ENCODE data around the gene KANSL1. TPM values are rescaled to one million over a fixed set of nuclear protein-coding genes. Genes with fewer than 3 reads are reported as not detected.

Gene KANSL1
- total RNA-seq, 4 donors from 2014 or later: 80.3 to 201 (median 146) TPM

DNA sequence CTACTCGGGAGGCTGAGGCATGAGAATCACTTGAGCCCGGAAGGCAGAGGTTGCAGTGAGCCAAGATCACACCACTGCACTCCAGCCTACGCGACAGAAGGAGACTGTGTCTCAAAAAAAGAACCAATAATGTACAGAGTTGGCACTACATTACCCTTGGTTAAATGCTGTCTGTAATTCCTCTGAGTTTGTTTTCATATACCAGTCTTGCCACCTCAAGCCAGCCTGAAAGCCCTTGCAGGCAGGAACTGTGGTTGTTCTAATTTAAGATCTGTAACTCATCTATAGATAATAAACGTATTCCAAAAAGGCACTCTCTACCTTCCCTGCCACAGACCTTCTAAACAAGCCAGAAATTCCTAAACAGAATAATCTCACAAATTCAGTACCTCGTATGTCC lies 4.3 kb upstream of the KANSL1 start:
- Histone ChIP-seq H3K36me3 (no peaks in the 10 kb centered on the region), H3K27ac (no peak overlapping the region), H3K9me3 (no peaks in the 10 kb centered on the region), H3K4me3 (no peak overlapping the region), H3K4me1 (peaks cover 23 to 59% (median 35%) of the 10 kb centered on the region in 4 donors), H3K27me3 (no peaks in the 10 kb centered on the region)
- TF ChIP-seq, protein P1, sequence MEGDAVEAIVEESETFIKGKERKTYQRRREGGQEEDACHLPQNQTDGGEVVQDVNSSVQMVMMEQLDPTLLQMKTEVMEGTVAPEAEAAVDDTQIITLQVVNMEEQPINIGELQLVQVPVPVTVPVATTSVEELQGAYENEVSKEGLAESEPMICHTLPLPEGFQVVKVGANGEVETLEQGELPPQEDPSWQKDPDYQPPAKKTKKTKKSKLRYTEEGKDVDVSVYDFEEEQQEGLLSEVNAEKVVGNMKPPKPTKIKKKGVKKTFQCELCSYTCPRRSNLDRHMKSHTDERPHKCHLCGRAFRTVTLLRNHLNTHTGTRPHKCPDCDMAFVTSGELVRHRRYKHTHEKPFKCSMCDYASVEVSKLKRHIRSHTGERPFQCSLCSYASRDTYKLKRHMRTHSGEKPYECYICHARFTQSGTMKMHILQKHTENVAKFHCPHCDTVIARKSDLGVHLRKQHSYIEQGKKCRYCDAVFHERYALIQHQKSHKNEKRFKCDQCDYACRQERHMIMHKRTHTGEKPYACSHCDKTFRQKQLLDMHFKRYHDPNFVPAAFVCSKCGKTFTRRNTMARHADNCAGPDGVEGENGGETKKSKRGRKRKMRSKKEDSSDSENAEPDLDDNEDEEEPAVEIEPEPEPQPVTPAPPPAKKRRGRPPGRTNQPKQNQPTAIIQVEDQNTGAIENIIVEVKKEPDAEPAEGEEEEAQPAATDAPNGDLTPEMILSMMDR (IDR thresholded peaks at IDR 0.05): no peak
- TF ChIP-seq POLR2AphosphoS5 (IDR thresholded peaks at IDR 0.05) (no peak), EP300 (IDR thresholded peaks at IDR 0.05; ENCODE audit: low read depth) (no peak), POLR2A (IDR thresholded peaks at IDR 0.05) (no peak)
- intact Hi-C loops (cut with DNase I; ENCODE audit: low total_unique reads): no loop called here
- DNase-seq: no peak
- WGBS, 2 donors (ENCODE audit: low coverage in 1 of 2): 86 to 88% methylated on average over 2 to 6 of the region's 6 CpGs
- in situ Hi-C loops (cut with MboI; ENCODE audit: low pct_ligation_motif_present in 1 of 4, low pct_unique_long_range_greater_than_20kb in 1 of 4, low sequenced_read_pairs in 3 of 4): no loop called here

DNA sequence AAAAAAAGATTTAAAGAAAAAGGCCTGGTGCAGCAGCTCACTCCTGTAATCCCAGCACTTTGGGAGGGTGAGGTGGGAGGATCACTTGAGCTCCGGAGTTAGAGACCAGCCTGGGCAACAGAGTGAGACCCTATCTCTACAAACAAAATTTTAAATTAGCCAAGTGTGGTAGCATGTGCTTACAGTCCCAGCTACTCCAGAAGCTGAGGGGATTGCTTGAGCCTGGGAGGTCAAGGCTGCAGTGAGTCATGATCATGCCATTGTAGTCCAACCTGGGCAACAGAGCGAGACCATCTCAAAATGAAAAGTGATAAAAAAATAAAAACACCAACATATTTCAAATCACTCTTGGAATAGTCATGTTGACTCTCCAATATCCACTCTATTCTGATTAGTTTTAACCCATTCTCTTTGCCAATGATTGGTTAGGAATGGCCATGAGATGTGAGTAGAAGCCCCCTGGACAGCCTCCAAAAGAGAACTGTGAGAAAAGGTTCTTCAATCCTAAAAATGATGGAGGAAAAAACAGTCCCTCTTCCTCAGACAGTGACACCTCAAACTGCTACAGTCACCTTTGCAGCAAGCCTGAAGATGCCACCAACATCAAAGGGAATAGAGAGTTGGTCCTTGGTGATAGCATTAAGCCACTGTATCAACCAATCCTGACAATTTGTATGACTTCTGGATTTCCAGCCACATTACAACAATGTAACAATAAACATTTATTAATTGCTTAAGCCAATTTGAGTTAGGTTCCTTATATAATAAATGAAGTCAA lies 2.9 kb upstream of the KANSL1 start:
- H3K4me3 ChIP-seq: no peak overlapping the region
- H3K36me3 ChIP-seq: no peaks in the 10 kb centered on the region
- intact Hi-C loops (cut with DNase I; ENCODE audit: low total_unique reads) (no loop called here), in situ Hi-C loops (cut with MboI; ENCODE audit: low pct_ligation_motif_present in 1 of 4, low pct_unique_long_range_greater_than_20kb in 1 of 4, low sequenced_read_pairs in 3 of 4) (no loop called here)
- peaks cover 17 to 51% (median 25%) of the 10 kb centered on the region in 4 donors for H3K4me1 ChIP-seq
- no peaks in the 10 kb centered on the region for H3K9me3 ChIP-seq
- TF ChIP-seq POLR2AphosphoS5 (IDR thresholded peaks at IDR 0.05) (no peak), EP300 (IDR thresholded peaks at IDR 0.05; ENCODE audit: low read depth) (no peak)
- H3K27me3 ChIP-seq: no peaks in the 10 kb centered on the region
- 99 to 100% methylated on average over 1 to 2 of the region's 2 CpGs for WGBS, 2 donors (ENCODE audit: low coverage in 1 of 2)
- peak overlapping the region in 1 of 4 donors; percentile 100 for H3K27ac ChIP-seq
- no peak for DNase-seq

DNA sequence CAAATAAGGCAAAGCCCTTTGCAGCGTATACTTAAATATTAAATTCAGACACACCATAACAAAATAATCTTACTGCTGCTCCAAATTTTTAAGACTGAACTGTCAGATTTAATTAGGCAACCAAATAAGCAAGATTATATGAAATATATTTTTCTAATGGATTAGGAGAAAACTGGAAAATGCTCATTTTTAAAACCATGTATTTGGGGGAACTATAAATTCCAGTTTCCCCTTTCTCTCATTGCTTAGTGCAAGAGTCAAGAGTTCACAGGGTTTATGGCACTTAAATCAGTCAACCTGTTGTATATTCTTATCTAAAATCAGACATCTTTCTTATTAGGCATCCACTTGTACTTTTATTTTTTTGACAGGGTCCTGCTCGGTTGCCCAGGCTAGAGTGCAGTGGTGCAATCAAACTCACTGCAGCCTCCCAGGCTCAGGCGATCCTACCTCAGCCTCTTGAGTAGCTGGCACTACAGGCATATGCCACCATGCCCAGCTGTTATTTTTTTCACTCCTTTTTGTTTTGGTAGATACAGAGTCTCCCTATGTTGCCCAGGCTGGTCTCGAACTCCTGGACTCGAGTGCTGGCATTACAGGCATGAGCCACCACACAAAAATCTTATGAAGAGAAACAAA lies 2.1 kb upstream of the KANSL1 start:
- no peaks in the 10 kb centered on the region for H3K9me3 ChIP-seq
- H3K27me3 ChIP-seq: no peaks in the 10 kb centered on the region
- 49 to 63% methylated on average over 3 to 5 of the region's 5 CpGs for WGBS, 2 donors (ENCODE audit: low coverage in 1 of 2)
- no peaks in the 10 kb centered on the region for H3K36me3 ChIP-seq
- intact Hi-C loops (cut with DNase I; ENCODE audit: low total_unique reads) (no loop called here), in situ Hi-C loops (cut with MboI; ENCODE audit: low pct_ligation_motif_present in 1 of 4, low pct_unique_long_range_greater_than_20kb in 1 of 4, low sequenced_read_pairs in 3 of 4) (no loop called here)
- DNase-seq: no peak
- peak overlapping the region; percentile 100 for H3K27ac ChIP-seq
- H3K4me1 ChIP-seq: peaks cover 25 to 51% (median 28%) of the 10 kb centered on the region in 4 donors
- TF ChIP-seq POLR2AphosphoS5 (IDR thresholded peaks at IDR 0.05) (no peak), POLR2A (IDR thresholded peaks at IDR 0.05) (no peak), EP300 (IDR thresholded peaks at IDR 0.05; ENCODE audit: low read depth) (no peak)
- TF ChIP-seq, protein P1 (IDR thresholded peaks at IDR 0.05): no peak
- H3K4me3 ChIP-seq: peak overlapping the region in 1 of 4 donors; percentile 100

DNA sequence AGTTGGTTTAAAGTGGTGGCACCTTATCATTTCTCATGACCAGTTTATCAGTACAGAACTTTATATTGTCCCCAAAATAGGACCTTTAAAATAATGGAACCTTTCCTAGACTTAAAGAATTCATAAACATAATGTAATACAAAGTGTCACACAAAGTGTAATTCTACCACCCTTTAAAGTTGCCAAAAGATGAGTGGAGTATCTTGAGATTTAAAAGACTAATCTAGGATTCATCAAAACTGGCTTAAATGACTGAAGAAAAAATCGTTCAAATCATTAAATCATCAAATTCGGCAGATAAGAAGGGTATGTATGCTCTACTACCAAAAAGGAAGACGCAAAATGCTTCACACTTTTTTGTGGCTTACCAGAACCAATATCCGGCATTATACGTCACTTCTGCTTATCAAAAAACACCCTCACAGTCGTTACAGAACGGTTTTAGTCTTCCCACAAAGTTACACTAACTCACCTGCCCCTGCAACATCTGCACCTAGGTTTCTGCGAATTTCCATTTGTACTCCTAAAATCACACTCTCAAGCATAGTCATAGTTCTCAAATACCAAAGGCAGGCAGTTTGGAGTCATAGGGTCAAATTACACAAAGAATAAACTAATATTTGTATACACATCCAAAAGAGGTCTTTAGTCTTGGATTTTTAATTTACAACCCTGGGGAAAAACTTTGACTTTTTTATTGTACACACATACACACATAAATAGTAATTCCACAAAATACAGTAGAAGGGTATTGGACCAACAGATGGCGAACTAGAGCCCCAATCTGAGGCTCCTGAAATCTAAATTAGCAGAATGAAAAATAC lies 1.4 kb upstream of the KANSL1 start:
- 37 to 38% methylated on average over 9 of the region's 9 CpGs for WGBS, 2 donors (ENCODE audit: low coverage in 1 of 2)
- peak overlapping the region; percentile 100 for H3K27ac ChIP-seq
- in situ Hi-C loops (cut with MboI; ENCODE audit: low pct_ligation_motif_present in 1 of 4, low pct_unique_long_range_greater_than_20kb in 1 of 4, low sequenced_read_pairs in 3 of 4) (no loop called here), intact Hi-C loops (cut with DNase I; ENCODE audit: low total_unique reads) (loop anchor here (5.0 kb wide), 1 partner anchor 147 kb away; no protein-coding TSS in a partner anchor)
- H3K27me3 ChIP-seq: no peaks in the 10 kb centered on the region
- no peaks in the 10 kb centered on the region for H3K36me3 ChIP-seq
- no peaks in the 10 kb centered on the region for H3K9me3 ChIP-seq
- no peak for DNase-seq
- H3K4me3 ChIP-seq: peak overlapping the region in 3 of 4 donors; percentile 97 to 100 (median 99)
- TF ChIP-seq POLR2AphosphoS5 (IDR thresholded peaks at IDR 0.05) (peak in 2 of 3 donors; percentile 19 to 24), POLR2A (IDR thresholded peaks at IDR 0.05) (peak; percentile 10), EP300 (IDR thresholded peaks at IDR 0.05; ENCODE audit: low read depth) (no peak)
- TF ChIP-seq, protein P1 (IDR thresholded peaks at IDR 0.05): peak; percentile 31 to 41 (median 36)
- H3K4me1 ChIP-seq: peaks cover 29 to 51% (median 31%) of the 10 kb centered on the region in 4 donors

Data from transverse colon (tissue), 4 donors.